GM21360 (cell line): Measurements from ENCODE around the gene MBD5.

Source experiments
- ATAC-seq: cut with Tn5 transposase; IDR thresholded peaks from one replicate; pipeline ENCODE4 v1.9.1; 2021; ENCODE audit warnings: mild to moderate bottlenecking, moderate library complexity; ENCODE audit not compliant: unreplicated experiment

Gene MBD5

GRCh38 chr2:148209603-148210002 lies 188.7 kb downstream of the MBD5 start:
- no peak for ATAC-seq

GRCh38 chr2:148218326-148219075 lies 197.6 kb downstream of the MBD5 start:
- ATAC-seq: no peak

GRCh38 chr2:148221166-148221565 lies 200.3 kb downstream of the MBD5 start:
- no peak for ATAC-seq

- no peak for ATAC-seq
These were observed 201.0 kb downstream of the MBD5 start for GRCh38 chr2:148221926-148222325.

GRCh38 chr2:148231858-148232257 lies 211.0 kb downstream of the MBD5 start:
- no peak for ATAC-seq

GRCh38 chr2:148234143-148234542 lies 213.3 kb downstream of the MBD5 start:
- ATAC-seq: no peak

GRCh38 chr2:148237911-148238310 lies 217.0 kb downstream of the MBD5 start:
- ATAC-seq: no peak

GRCh38 chr2:148238561-148238960 lies 217.7 kb downstream of the MBD5 start:
- no peak for ATAC-seq

GRCh38 chr2:148240838-148241237 lies 219.9 kb downstream of the MBD5 start:
- ATAC-seq: no peak

GRCh38 chr2:148244593-148245292 lies 223.9 kb downstream of the MBD5 start:
- ATAC-seq: no peak

GRCh38 chr2:148251993-148252392 lies 231.1 kb downstream of the MBD5 start:
- no peak for ATAC-seq

GRCh38 chr2:148252646-148253045 lies 231.8 kb downstream of the MBD5 start:
- ATAC-seq: no peak

- ATAC-seq: no peak
These were observed 232.8 kb downstream of the MBD5 start for GRCh38 chr2:148253685-148254084.

GRCh38 chr2:148255929-148256328 lies 235.0 kb downstream of the MBD5 start:
- ATAC-seq: no peak

- ATAC-seq: no peak
These were observed 236.4 kb downstream of the MBD5 start for GRCh38 chr2:148257276-148257675.

GRCh38 chr2:148258124-148258523 lies 237.2 kb downstream of the MBD5 start:
- no peak for ATAC-seq

- ATAC-seq: no peak
These were observed 238.8 kb downstream of the MBD5 start for GRCh38 chr2:148259674-148260073.

GRCh38 chr2:148263890-148264289 lies 243.0 kb downstream of the MBD5 start:
- no peak for ATAC-seq

GRCh38 chr2:148273158-148273691 lies 252.3 kb downstream of the MBD5 start:
- no peak for ATAC-seq

- no peak for ATAC-seq
These were observed 258.3 kb downstream of the MBD5 start for GRCh38 chr2:148279216-148279615.

GRCh38 chr2:148282201-148282600 lies 261.3 kb downstream of the MBD5 start:
- ATAC-seq: no peak

GRCh38 chr2:148292431-148292830 lies 271.5 kb downstream of the MBD5 start:
- ATAC-seq: no peak
